Measurements from ENCODE around the gene FRMD1. TPM values are rescaled to one million over a fixed set of nuclear protein-coding genes. Genes with fewer than 3 reads are reported as not detected.

The FRMD1 gene
- total and polyA plus RNA-seq, 7 donors: 0.01 to 2.9 (median 0.25) TPM

DNA sequence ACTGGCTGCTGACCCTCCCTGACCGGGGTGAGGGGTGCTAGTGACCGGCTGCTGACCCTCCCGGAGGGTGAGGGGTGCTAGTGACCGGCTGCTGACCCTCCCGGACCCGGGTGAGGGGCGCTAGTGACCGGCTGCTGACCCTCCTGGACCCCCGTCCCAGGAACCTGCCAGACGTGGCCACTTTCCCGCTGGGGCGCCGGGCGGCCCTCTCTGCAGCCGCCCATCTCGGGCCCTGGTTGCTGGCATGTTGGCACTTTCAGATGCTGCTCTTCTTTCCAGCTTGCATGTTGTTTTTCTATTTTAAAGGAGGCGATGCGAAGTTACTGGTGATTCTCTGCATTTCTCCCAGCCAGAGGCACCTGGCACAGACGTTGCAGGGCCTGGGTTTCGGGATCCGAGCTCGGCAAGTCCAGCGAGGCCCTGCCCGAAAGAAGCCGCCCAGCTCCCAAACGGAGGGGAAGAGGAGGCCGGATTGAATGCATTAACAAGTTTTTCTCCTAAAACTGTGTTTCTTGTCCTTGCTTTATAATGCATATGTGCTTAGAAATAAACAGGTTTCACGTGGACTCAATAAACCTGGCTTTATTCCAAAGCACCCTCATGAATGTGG is 34.4 kb downstream of the FRMD1 start:
- Histone ChIP-seq H3K27ac (no peak overlapping the region), H3K27me3 (ENCODE audit: insufficient read depth in 3 of 3, low read length in 2 of 3) (peaks cover 0 to 4% (median 0%) of the 10 kb centered on the region in 3 donors), H3K36me3 (ENCODE audit: insufficient read depth in 1 of 2, low read depth in 1 of 2) (no peaks in the 10 kb centered on the region), H3K4me1 (no peaks in the 10 kb centered on the region), H3K4me3 (no peak overlapping the region), H3K9me3 (peaks cover 8% of the 10 kb centered on the region)
- WGBS, 3 donors: 93 to 94% (median 94%) methylated on average over 28 of the region's 28 CpGs
- no peak for DNase-seq
- intact Hi-C loops (cut with DNase I): no loop called here
- ATAC-seq: no peak
- TF ChIP-seq, protein P1, sequence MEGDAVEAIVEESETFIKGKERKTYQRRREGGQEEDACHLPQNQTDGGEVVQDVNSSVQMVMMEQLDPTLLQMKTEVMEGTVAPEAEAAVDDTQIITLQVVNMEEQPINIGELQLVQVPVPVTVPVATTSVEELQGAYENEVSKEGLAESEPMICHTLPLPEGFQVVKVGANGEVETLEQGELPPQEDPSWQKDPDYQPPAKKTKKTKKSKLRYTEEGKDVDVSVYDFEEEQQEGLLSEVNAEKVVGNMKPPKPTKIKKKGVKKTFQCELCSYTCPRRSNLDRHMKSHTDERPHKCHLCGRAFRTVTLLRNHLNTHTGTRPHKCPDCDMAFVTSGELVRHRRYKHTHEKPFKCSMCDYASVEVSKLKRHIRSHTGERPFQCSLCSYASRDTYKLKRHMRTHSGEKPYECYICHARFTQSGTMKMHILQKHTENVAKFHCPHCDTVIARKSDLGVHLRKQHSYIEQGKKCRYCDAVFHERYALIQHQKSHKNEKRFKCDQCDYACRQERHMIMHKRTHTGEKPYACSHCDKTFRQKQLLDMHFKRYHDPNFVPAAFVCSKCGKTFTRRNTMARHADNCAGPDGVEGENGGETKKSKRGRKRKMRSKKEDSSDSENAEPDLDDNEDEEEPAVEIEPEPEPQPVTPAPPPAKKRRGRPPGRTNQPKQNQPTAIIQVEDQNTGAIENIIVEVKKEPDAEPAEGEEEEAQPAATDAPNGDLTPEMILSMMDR (IDR thresholded peaks at IDR 0.05): no peak

DNA sequence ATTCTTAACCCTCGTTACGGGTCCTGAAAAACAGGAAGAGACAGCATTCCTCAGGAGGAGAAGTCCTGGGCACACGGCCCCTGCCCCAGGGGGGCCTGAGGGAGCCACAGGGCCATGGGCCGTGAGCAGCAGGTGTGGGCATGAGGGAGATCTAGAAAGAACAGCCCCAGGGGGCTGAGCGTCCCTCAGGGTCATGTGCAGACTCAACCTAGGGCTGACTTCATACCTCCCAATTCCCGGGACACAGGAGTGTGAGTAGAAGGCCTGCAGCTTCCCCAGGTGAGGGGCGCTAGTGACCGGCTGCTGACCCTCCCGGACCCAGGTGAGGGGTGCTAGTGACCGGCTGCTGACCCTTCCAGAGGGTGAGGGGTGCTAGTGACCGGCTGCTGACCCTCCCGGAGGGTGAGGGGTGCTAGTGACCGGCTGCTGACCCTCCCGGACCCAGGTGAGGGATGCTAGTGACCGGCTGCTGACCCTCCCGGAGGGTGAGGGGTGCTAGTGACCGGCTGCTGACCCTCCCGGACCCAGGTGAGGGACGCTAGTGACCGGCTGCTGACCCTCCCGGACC is 35.1 kb downstream of the FRMD1 start:
- Histone ChIP-seq H3K27me3 (ENCODE audit: insufficient read depth in 3 of 3, low read length in 2 of 3) (peaks cover 0 to 4% (median 4%) of the 10 kb centered on the region in 3 donors), H3K27ac (no peak overlapping the region), H3K4me3 (no peak overlapping the region), H3K4me1 (no peaks in the 10 kb centered on the region), H3K9me3 (peaks cover 14% of the 10 kb centered on the region), H3K36me3 (ENCODE audit: insufficient read depth in 1 of 2, low read depth in 1 of 2) (no peaks in the 10 kb centered on the region)
- ATAC-seq (no peak), DNase-seq (no peak)
- intact Hi-C loops (cut with DNase I): no loop called here
- WGBS, 3 donors: 92 to 94% (median 93%) methylated on average over 20 to 21 of the region's 21 CpGs
- TF ChIP-seq, protein P1 (IDR thresholded peaks at IDR 0.05): no peak

DNA sequence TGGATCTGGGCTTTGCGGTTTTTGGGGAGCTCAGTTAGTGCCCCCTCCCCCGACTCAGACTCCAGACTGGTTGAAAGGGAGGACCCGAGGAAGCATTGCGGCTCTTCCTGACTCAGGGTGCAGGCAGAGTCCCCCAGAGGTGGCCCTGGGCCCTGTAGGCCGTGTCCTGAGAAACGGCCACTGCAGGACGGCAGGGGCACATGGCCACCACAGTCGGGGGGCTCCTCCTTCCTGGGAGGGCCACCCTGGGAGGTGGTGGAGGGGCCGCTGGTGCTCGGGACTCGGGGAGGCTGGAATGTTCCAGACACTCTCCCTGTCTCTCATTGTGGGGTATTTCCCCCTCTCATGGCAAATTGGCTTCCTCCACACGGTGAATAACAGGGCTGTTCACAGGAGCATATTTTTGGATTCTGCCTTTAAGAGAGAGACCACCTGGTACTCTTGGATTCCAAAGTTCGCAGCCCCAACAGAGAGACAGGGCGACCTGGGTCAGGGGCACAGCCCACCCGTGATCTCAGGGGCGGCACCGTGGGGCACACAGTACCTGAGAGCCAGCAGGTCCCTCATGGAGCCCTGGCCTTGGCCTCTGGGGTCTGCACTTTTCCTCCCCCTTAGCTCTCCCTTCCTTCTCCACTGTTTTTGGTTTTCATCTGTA is 35.7 kb downstream of the FRMD1 start:
- DNase-seq: no peak
- Histone ChIP-seq H3K4me3 (no peak overlapping the region), H3K9me3 (peaks cover 14% of the 10 kb centered on the region), H3K27ac (no peak overlapping the region), H3K36me3 (ENCODE audit: insufficient read depth in 1 of 2, low read depth in 1 of 2) (no peaks in the 10 kb centered on the region), H3K27me3 (ENCODE audit: insufficient read depth in 3 of 3, low read length in 2 of 3) (peaks cover 0 to 9% (median 4%) of the 10 kb centered on the region in 3 donors), H3K4me1 (no peaks in the 10 kb centered on the region)
- TF ChIP-seq, protein P1 (IDR thresholded peaks at IDR 0.05): no peak
- WGBS, 3 donors: 82 to 89% (median 87%) methylated on average over 17 of the region's 17 CpGs
- intact Hi-C loops (cut with DNase I): no loop called here
- no peak for ATAC-seq

DNA sequence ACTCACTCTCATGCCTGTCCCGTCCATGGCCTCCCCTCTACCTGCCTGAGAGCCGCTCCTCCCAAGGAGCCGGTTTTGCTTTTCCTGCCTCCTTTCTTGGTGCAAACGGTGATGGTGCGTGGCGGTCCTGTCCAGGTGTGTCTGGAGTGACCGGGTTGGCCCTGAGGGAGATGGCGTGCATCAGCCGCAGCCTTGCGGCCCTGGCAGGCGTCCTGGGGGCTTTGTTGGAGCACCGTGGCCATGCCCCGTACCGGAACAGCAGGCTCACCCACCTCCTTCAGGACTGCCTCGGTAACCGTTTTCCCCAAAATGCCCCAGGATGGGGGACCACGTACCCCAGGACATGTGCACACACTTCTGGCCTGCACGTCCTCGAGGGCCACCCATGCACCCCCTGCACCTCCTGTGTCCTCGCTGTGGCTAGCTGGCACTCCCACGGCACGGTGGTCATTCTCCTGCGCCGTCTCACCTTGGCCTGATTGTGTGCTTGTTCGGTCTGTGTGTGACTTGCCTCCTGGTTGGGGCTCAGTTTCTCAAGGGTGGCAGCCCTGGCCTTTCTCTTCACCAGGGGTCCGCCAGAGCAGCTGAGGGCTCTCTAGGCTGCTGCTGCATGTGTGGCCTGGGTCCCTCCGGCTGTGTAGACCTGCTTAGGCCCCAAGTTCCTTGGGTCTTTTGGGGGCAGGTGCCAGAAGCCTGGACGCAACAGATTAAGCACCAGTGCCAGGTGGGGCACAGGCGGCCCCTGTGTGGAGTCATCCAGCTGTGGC is 36.4 kb downstream of the FRMD1 start:
- intact Hi-C loops (cut with DNase I): no loop called here
- DNase-seq: no peak
- no peak overlapping the region for H3K27ac ChIP-seq
- H3K27me3 ChIP-seq (ENCODE audit: insufficient read depth in 3 of 3, low read length in 2 of 3): peaks cover 0 to 16% (median 4%) of the 10 kb centered on the region in 3 donors
- H3K36me3 ChIP-seq (ENCODE audit: insufficient read depth in 1 of 2, low read depth in 1 of 2): no peaks in the 10 kb centered on the region
- 92 to 96% (median 94%) methylated on average over 28 to 29 of the region's 29 CpGs for WGBS, 3 donors
- no peak overlapping the region for H3K4me3 ChIP-seq
- H3K9me3 ChIP-seq: peaks cover 14% of the 10 kb centered on the region
- H3K4me1 ChIP-seq: no peaks in the 10 kb centered on the region
- ATAC-seq: no peak
- TF ChIP-seq, protein P1 (IDR thresholded peaks at IDR 0.05): no peak

All from psoas muscle (tissue), 8 donors.